Natural killer cell (primary cell): ENCODE data around the gene PTGER3. TPM values are rescaled to one million over a fixed set of nuclear protein-coding genes. Genes with fewer than 3 reads are reported as not detected.

Experiments
- ATAC-seq, 3 donors: fragments of 150-1000 bp in 2 of 3; fragments of 200-7000 bp in 1 of 3; cut with Tn5 transposase; 1 replicate in 1 of 3; 2 replicates in 2 of 3; pipeline ENCODE4 v1.10.0; 2021; ENCODE audit warnings: mild to moderate bottlenecking in 2 of 3, moderate library complexity in 2 of 3
- DNase-seq, 2 donors: peaks; one replicate each; pipeline versions ENCODE4 v3.0.0 to v3.0.0-alpha.2; 2013 to 2021; ENCODE audit warnings: mixed read lengths in 1 of 2
- H3K27ac ChIP-seq: one replicate; pipeline ENCODE4 v1.5.1; 2013; ENCODE audit warnings: mild to moderate bottlenecking, low read length
- H3K27me3 ChIP-seq: one replicate; pipeline ENCODE4 v1.6.1; 2013; ENCODE audit warnings: low read length; ENCODE audit not compliant: control insufficient read depth, insufficient read depth
- H3K36me3 ChIP-seq: one replicate; pipeline ENCODE4 v1.6.1; 2013; ENCODE audit warnings: low read length; ENCODE audit not compliant: control insufficient read depth, insufficient read depth
- H3K4me1 ChIP-seq: one replicate; pipeline ENCODE4 v1.6.1; 2013; ENCODE audit warnings: low read length; ENCODE audit not compliant: control insufficient read depth, insufficient read depth
- H3K4me3 ChIP-seq: one replicate; pipeline ENCODE4 v1.5.1; 2013; ENCODE audit warnings: low read length
- H3K9me3 ChIP-seq: one replicate; pipeline ENCODE4 v1.6.1; 2013; ENCODE audit warnings: low read length; ENCODE audit not compliant: control insufficient read depth, insufficient read depth
- H3K27ac Mint-ChIP-seq, 2 donors: one replicate each; pipeline ENCODE4 v1.8.0; 2022; ENCODE audit warnings: mild to moderate bottlenecking in 2 of 2, mixed read lengths in 2 of 2, moderate library complexity in 1 of 2
- H3K27me3 Mint-ChIP-seq, 2 donors: one replicate each; pipeline ENCODE4 v1.8.0; 2022; ENCODE audit warnings: low read depth in 2 of 2, mixed read lengths in 2 of 2
- H3K36me3 Mint-ChIP-seq: one replicate; pipeline ENCODE4 v1.8.0; 2022; ENCODE audit warnings: mixed read lengths
- H3K4me1 Mint-ChIP-seq, 2 donors: one replicate each; pipeline ENCODE4 v1.8.0; 2022; ENCODE audit warnings: mixed read lengths in 2 of 2
- H3K4me3 Mint-ChIP-seq: one replicate; pipeline ENCODE4 v1.8.0; 2022; ENCODE audit warnings: mild to moderate bottlenecking, moderate library complexity, mixed read lengths
- H3K9me3 Mint-ChIP-seq, 2 donors: one replicate each; pipeline ENCODE4 v1.8.0; 2022; ENCODE audit warnings: mixed read lengths in 2 of 2
- CTCF ChIP-seq: fragments of 200-600 bp; IDR thresholded peaks from one replicate; pipeline ENCODE4 v1.8.0; 2022; ENCODE audit warnings: antibody characterized with exemption
- WGBS: methylation state at CpG from one replicate; pipeline ENCODE4 v1.1.7; 2013; ENCODE audit warnings: missing lambda C conversion rate; ENCODE audit not compliant: insufficient coverage; 5-methylcytosine and 5-hydroxymethylcytosine counted together
- intact Hi-C: fragments of 100-400 bp; cut with micrococcal nuclease; formaldehyde crosslinking; loops from one replicate; pipeline ENCODE4 v1.14.2; 2022
- total RNA-seq, 4 donors: library from RNA; stranded (reverse); fragments of 120-200 nt in 1 of 4; gene quantifications; one replicate each; pipeline versions ENCODE4 v1.2.3 to v1.2.4, GENCODE V29; 2013 to 2022

The PTGER3 gene
- total RNA-seq, 3 donors from 2014 or later (not counting 1 experiment from before 2014, with no cell fraction given) = 0.72 to 21.9 TPM; not detected in 1

GRCh38 chr1:70948396-70949017 lies 99.1 kb downstream of the PTGER3 start:
- no peak for DNase-seq
- 80% methylated on average over 2 of the region's 5 CpGs for WGBS
- H3K27ac ChIP-seq = no peak overlapping the region
- no peak overlapping the region for H3K27ac Mint-ChIP-seq
- H3K36me3 Mint-ChIP-seq = peaks cover 9% of the 10 kb centered on the region
- H3K9me3 ChIP-seq = no peaks in the 10 kb centered on the region
- no peaks in the 10 kb centered on the region for H3K36me3 ChIP-seq
- no peaks in the 10 kb centered on the region for H3K9me3 Mint-ChIP-seq
- no peak overlapping the region for H3K4me3 ChIP-seq
- intact Hi-C loops = no loop called here
- peak in 1 of 3 donors; percentile 55 for ATAC-seq
- H3K27me3 ChIP-seq = peaks cover 3% of the 10 kb centered on the region
- H3K4me1 ChIP-seq = no peaks in the 10 kb centered on the region
- no peak overlapping the region for H3K4me3 Mint-ChIP-seq
- H3K4me1 Mint-ChIP-seq = no peaks in the 10 kb centered on the region
- peaks cover 5 to 30% of the 10 kb centered on the region in 2 donors for H3K27me3 Mint-ChIP-seq
- TF ChIP-seq CTCF = no peak

- Mint-ChIP-seq H3K27me3 (peaks cover 5 to 30% of the 10 kb centered on the region in 2 donors), H3K27ac (no peak overlapping the region), H3K4me1 (no peaks in the 10 kb centered on the region), H3K36me3 (peaks cover 9% of the 10 kb centered on the region), H3K4me3 (no peak overlapping the region), H3K9me3 (no peaks in the 10 kb centered on the region)
- Histone ChIP-seq H3K4me3 (no peak overlapping the region), H3K27ac (no peak overlapping the region), H3K36me3 (no peaks in the 10 kb centered on the region), H3K4me1 (no peaks in the 10 kb centered on the region), H3K27me3 (no peaks in the 10 kb centered on the region), H3K9me3 (no peaks in the 10 kb centered on the region)
- no CpG with 5 or more reads among the region's 2 CpGs for WGBS
- DNase-seq = no peak
- ATAC-seq = peak in 1 of 3 donors; percentile 62
- intact Hi-C loops = no loop called here
- no peak for TF ChIP-seq CTCF
These were observed 99.8 kb downstream of the PTGER3 start for GRCh38 chr1:70947835-70948234.

GRCh38 chr1:70945676-70946075 lies 101.9 kb downstream of the PTGER3 start:
- DNase-seq (no peak), ATAC-seq (no peak)
- TF ChIP-seq CTCF = no peak
- 76% methylated on average over 2 of the region's 2 CpGs for WGBS
- Mint-ChIP-seq H3K27ac (no peak overlapping the region), H3K27me3 (peaks cover 5 to 15% of the 10 kb centered on the region in 2 donors), H3K9me3 (no peaks in the 10 kb centered on the region), H3K4me3 (no peak overlapping the region), H3K36me3 (peaks cover 9% of the 10 kb centered on the region), H3K4me1 (no peaks in the 10 kb centered on the region)
- Histone ChIP-seq H3K4me3 (no peak overlapping the region), H3K27me3 (no peaks in the 10 kb centered on the region), H3K9me3 (no peaks in the 10 kb centered on the region), H3K4me1 (no peaks in the 10 kb centered on the region), H3K36me3 (no peaks in the 10 kb centered on the region), H3K27ac (no peak overlapping the region)
- intact Hi-C loops = no loop called here

GRCh38 chr1:70945251-70945650 lies 102.4 kb downstream of the PTGER3 start:
- ATAC-seq (no peak), DNase-seq (no peak)
- no peak for TF ChIP-seq CTCF
- no peak overlapping the region for H3K4me3 Mint-ChIP-seq
- H3K27ac ChIP-seq = no peak overlapping the region
- peaks cover 5 to 15% of the 10 kb centered on the region in 2 donors for H3K27me3 Mint-ChIP-seq
- WGBS = 92% methylated on average over 2 of the region's 3 CpGs
- no peaks in the 10 kb centered on the region for H3K4me1 ChIP-seq
- H3K9me3 Mint-ChIP-seq = peaks cover 0 to under 1% of the 10 kb centered on the region in 2 donors
- H3K9me3 ChIP-seq = no peaks in the 10 kb centered on the region
- H3K36me3 ChIP-seq = no peaks in the 10 kb centered on the region
- no peak overlapping the region for H3K4me3 ChIP-seq
- H3K36me3 Mint-ChIP-seq = peaks cover 9% of the 10 kb centered on the region
- no peaks in the 10 kb centered on the region for H3K27me3 ChIP-seq
- H3K27ac Mint-ChIP-seq = no peak overlapping the region
- no peaks in the 10 kb centered on the region for H3K4me1 Mint-ChIP-seq
- intact Hi-C loops = no loop called here
